ENCODE results near the gene RPS14. TPM values are rescaled to one million over a fixed set of nuclear protein-coding genes. Genes with fewer than 3 reads are reported as not detected.

RPS14 gene
- total and polyA plus RNA-seq, 10 of the 15 experiments (the other 5 are each of a cell fraction or from before 2014, with no cell fraction given), result 2,295 to 4,047 (median 2,787) TPM

DNA sequence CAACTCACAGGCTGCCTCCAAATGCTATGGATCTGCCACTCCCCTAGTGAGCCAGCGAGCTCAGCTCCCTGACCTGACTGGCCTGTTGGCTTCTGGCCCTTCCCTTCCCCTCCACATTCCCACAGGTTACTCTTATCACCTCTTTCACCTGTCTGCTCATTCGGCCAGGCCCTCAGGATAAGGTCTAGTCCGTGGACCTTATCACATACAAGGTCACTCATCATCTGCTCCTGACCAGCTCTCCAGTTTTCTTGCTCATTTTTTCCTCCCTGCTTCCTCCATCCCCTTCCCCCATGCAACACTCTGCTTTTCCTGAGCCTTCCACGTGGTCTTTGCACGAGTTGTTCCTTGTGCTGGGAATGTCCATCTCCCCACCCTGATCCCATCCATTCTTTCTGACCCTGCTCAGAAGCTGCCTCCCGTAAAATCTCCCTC lies 32.5 kb upstream of the RPS14 start (continued):
- TF ChIP-seq SPI1 (IDR thresholded peaks at IDR 0.05; ENCODE audit: borderline replicate concordance, insufficient read depth, low read depth, low read length), result no peak
- TF ChIP-seq, protein P1, sequence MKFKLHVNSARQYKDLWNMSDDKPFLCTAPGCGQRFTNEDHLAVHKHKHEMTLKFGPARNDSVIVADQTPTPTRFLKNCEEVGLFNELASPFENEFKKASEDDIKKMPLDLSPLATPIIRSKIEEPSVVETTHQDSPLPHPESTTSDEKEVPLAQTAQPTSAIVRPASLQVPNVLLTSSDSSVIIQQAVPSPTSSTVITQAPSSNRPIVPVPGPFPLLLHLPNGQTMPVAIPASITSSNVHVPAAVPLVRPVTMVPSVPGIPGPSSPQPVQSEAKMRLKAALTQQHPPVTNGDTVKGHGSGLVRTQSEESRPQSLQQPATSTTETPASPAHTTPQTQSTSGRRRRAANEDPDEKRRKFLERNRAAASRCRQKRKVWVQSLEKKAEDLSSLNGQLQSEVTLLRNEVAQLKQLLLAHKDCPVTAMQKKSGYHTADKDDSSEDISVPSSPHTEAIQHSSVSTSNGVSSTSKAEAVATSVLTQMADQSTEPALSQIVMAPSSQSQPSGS (IDR thresholded peaks at IDR 0.05; ENCODE audit: low read length), result no peak

DNA sequence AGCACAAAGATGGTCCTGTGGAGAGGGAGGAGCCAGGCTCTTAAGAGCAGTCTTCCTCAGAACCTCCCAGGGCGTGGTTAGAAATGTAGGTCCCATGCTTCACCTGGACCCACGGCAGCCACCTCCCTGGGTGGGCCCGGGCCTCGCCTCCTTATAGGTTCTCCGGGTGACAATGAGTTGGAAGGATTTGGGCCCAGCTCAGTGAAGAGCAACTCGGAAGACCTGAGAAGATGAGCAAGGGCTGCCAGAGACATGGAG lies 32.1 kb upstream of the RPS14 start:
- Histone ChIP-seq H3K27ac (ENCODE audit: control insufficient read depth, insufficient read depth) (no peak overlapping the region), H3K9ac (ENCODE audit: control insufficient read depth, insufficient read depth, low read length) (no peak overlapping the region), H2AFZ (ENCODE audit: control insufficient read depth, low read depth, low read length) (no peak overlapping the region), H3K27me3 (replicated peaks in 1 of 2; ENCODE audit: control insufficient read depth in 2 of 2, insufficient read depth in 2 of 2, low read length in 1 of 2) (no peaks in the 10 kb centered on the region), H4K20me1 (ENCODE audit: control insufficient read depth, insufficient read depth) (no peaks in the 10 kb centered on the region), H3K9me3 (replicated peaks; ENCODE audit: control insufficient read depth, insufficient read depth, low read length) (no peaks in the 10 kb centered on the region), H3K4me3 (no peak overlapping the region), H3K4me2 (ENCODE audit: control insufficient read depth, insufficient read depth) (no peak overlapping the region), H3K36me3 (ENCODE audit: control insufficient read depth in 2 of 2, insufficient read depth in 2 of 2, low read length in 1 of 2) (no peaks in the 10 kb centered on the region), H3K4me1 (ENCODE audit: control insufficient read depth, insufficient read depth, low read length) (peaks cover 26% of the 10 kb centered on the region), H3K79me2 (ENCODE audit: control insufficient read depth, insufficient read depth, low read length) (peaks cover 9% of the 10 kb centered on the region)
- BruUV-seq (replicated peaks), result no TSS peak
- intact Hi-C loops (cut with micrococcal nuclease; ENCODE audit: unreplicated experiment), result loop anchor here (10.0 kb wide), 1 partner anchor 303 kb away; no protein-coding TSS in a partner anchor
- POLR2A ChIA-PET, result interaction anchor here (1.0 kb wide), 1 partner anchor 10 kb away, joined by 3 read pairs; no protein-coding TSS in a partner anchor
- FAIRE-seq (no peak), DNase-seq (ENCODE audit: low read depth, low spot score) (no peak), ATAC-seq (no peak)
- SMC1A ChIA-PET (ENCODE audit: uncharacterized antibody, unreplicated experiment), result interaction anchor here (1.3 to 1.6 kb wide), 2 partner anchors 12 to 20 kb away, joined by 3 to 6 read pairs; no protein-coding TSS in a partner anchor
- CTCF ChIA-PET, result no interaction called here
- RAD21 ChIA-PET (ENCODE audit: unreplicated experiment), result no interaction called here
- WGBS (ENCODE audit: insufficient coverage, insufficient replicate concordance, low lambda C conversion rate, missing lambda C conversion rate), result 81% methylated on average over 6 of the region's 6 CpGs
- in situ Hi-C loops (cut with MboI), result no loop called here
- TF ChIP-seq ASH2L (IDR thresholded peaks at IDR 0.05; ENCODE audit: borderline replicate concordance, low read depth) (no peak), ZBTB4 (CRISPR knock-in tag; IDR thresholded peaks at IDR 0.05) (no peak), KLF5 (IDR thresholded peaks at IDR 0.05; ENCODE audit: partially characterized antibody) (no peak), TBL1XR1 (IDR thresholded peaks at IDR 0.05; ENCODE audit: low read depth, low read length) (no peak), NR2F1 (conservative IDR thresholded peaks at IDR 0.05) (no peak), TAF1 (IDR thresholded peaks at IDR 0.05; ENCODE audit: borderline replicate concordance, low read depth, low read length) (no peak), MTA2 (IDR thresholded peaks at IDR 0.05; ENCODE audit: low read depth) (no peak), SMARCA5 (IDR thresholded peaks at IDR 0.05) (no peak), POLR2A (IDR thresholded peaks at IDR 0.05; ENCODE audit: low read depth, low read length) (no peak), TCF12 (IDR thresholded peaks at IDR 0.05; ENCODE audit: low read depth, low read length) (no peak), USF2 (IDR thresholded peaks at IDR 0.05; ENCODE audit: borderline replicate concordance, low read depth, low read length) (no peak)
- TF ChIP-seq, protein P2, sequence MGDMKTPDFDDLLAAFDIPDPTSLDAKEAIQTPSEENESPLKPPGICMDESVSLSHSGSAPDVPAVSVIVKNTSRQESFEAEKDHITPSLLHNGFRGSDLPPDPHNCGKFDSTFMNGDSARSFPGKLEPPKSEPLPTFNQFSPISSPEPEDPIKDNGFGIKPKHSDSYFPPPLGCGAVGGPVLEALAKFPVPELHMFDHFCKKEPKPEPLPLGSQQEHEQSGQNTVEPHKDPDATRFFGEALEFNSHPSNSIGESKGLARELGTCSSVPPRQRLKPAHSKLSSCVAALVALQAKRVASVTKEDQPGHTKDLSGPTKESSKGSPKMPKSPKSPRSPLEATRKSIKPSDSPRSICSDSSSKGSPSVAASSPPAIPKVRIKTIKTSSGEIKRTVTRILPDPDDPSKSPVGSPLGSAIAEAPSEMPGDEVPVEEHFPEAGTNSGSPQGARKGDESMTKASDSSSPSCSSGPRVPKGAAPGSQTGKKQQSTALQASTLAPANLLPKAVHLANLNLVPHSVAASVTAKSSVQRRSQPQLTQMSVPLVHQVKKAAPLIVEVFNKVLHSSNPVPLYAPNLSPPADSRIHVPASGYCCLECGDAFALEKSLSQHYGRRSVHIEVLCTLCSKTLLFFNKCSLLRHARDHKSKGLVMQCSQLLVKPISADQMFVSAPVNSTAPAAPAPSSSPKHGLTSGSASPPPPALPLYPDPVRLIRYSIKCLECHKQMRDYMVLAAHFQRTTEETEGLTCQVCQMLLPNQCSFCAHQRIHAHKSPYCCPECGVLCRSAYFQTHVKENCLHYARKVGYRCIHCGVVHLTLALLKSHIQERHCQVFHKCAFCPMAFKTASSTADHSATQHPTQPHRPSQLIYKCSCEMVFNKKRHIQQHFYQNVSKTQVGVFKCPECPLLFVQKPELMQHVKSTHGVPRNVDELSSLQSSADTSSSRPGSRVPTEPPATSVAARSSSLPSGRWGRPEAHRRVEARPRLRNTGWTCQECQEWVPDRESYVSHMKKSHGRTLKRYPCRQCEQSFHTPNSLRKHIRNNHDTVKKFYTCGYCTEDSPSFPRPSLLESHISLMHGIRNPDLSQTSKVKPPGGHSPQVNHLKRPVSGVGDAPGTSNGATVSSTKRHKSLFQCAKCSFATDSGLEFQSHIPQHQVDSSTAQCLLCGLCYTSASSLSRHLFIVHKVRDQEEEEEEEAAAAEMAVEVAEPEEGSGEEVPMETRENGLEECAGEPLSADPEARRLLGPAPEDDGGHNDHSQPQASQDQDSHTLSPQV (IDR thresholded peaks at IDR 0.05), result no peak

Data from GM12878 (cell line).